Endothelial cell of umbilical vein (primary cell): ENCODE measurements around the gene HDAC4. TPM values are rescaled to one million over a fixed set of nuclear protein-coding genes. Genes with fewer than 3 reads are reported as not detected.

Experiments
- BruUV-seq: library from RNA; stranded (reverse); fragments of 400-500 nt; replicated peaks from 2 replicates; lab custom pipeline; 2021; lab: Mats Ljungman, UMichigan
- CTCF ChIA-PET: fragments of 300-600, 350-600 bp; sonication (Branson Sonifier 250); formaldehyde crosslinking; loops from one replicate; lab custom pipeline; 2021; ENCODE audit warnings: antibody characterized with exemption, inconsistent platforms; lab: Charles Lee
- POLR2A ChIA-PET: fragments of 300-600, 350-600 bp; sonication (Branson Sonifier 250); formaldehyde crosslinking; loops from one replicate; lab custom pipeline; 2021; ENCODE audit warnings: antibody characterized with exemption, inconsistent platforms; lab: Charles Lee
- DNase-seq: peaks from one replicate; pipeline ENCODE4 v3.0.0-alpha.2; 2011; ENCODE audit warnings: low read depth, low spot score
- FAIRE-seq: peaks from 2 replicates; lab custom pipeline; 2011; peaks lifted over from hg19 to GRCh38; lab: Jason Lieb, UNC
- H2AFZ ChIP-seq: 2 replicates; pipeline ENCODE4 v1.6.0; 2012; ENCODE audit warnings: low read depth, low read length, control low read depth, inconsistent platforms
- H3K27ac ChIP-seq: 2 replicates; pipeline ENCODE4 v1.5.1; 2011; ENCODE audit warnings: low read depth, mild to moderate bottlenecking, control low read depth, low read length, moderate library complexity; ENCODE audit not compliant: insufficient read depth
- H3K27me3 ChIP-seq, 2 experiments: 2 replicates each; pipeline versions ENCODE4 v1.6.0 to v1.6.1; 2011; ENCODE audit warnings: low read length in 2 of 2, mixed read lengths in 1 of 2; ENCODE audit not compliant: control insufficient read depth in 2 of 2, insufficient read depth in 2 of 2
- H3K36me3 ChIP-seq, 2 experiments: 2 replicates in 1 of 2; 3 replicates in 1 of 2; pipeline ENCODE4 v1.5.1; 2011; ENCODE audit warnings: low read length in 2 of 2, mild to moderate bottlenecking in 1 of 2, moderate library complexity in 1 of 2; ENCODE audit not compliant: control insufficient read depth in 2 of 2, insufficient read depth in 2 of 2; ENCODE audit errors: extremely low read depth in 1 of 2
- H3K4me1 ChIP-seq: 3 replicates; pipeline ENCODE4 v1.5.1; 2011; ENCODE audit warnings: mild to moderate bottlenecking, low read length; ENCODE audit not compliant: control insufficient read depth, insufficient read depth; ENCODE audit errors: extremely low read depth
- H3K4me2 ChIP-seq: 2 replicates; pipeline ENCODE4 v1.6.1; 2011; ENCODE audit warnings: low read length, control low read depth, mixed read lengths; ENCODE audit not compliant: insufficient read depth
- H3K4me3 ChIP-seq, 3 experiments: fragments of 200-600 bp in 1 of 3; sonication (generic), shearing (Covaris generic) in 1 of 3; replicated peaks in 1 of 3; 2 replicates each; pipeline ENCODE4 v1.5.1; 2011 to 2016; ENCODE audit warnings: control low read depth in 3 of 3, low read length in 3 of 3, mild to moderate bottlenecking in 2 of 3, inconsistent platforms in 1 of 3, low read depth in 1 of 3, moderate library complexity in 1 of 3; ENCODE audit not compliant: insufficient read depth in 1 of 3
- H3K79me2 ChIP-seq: 2 replicates; pipeline ENCODE4 v1.6.0; 2012; ENCODE audit warnings: low read length, inconsistent platforms; ENCODE audit not compliant: control insufficient read depth, insufficient read depth
- H3K9ac ChIP-seq: replicated peaks from 2 replicates; pipeline ENCODE3; 2011; ENCODE audit warnings: low read length, control low read depth; ENCODE audit not compliant: insufficient read depth; ENCODE audit errors: extremely low read depth
- H3K9me1 ChIP-seq: replicated peaks from 3 replicates; pipeline ENCODE4 v1.6.0; 2011; ENCODE audit warnings: mild to moderate bottlenecking, low read length; ENCODE audit not compliant: control insufficient read depth, insufficient read depth; ENCODE audit errors: extremely low read depth
- H3K9me3 ChIP-seq: replicated peaks from 2 replicates; pipeline ENCODE4 v1.5.1; 2012; ENCODE audit warnings: low read length, inconsistent platforms; ENCODE audit not compliant: control insufficient read depth, insufficient read depth
- H4K20me1 ChIP-seq: replicated peaks from 2 replicates; pipeline ENCODE3; 2011; ENCODE audit warnings: mild to moderate bottlenecking, low read length; ENCODE audit not compliant: control insufficient read depth, insufficient read depth; ENCODE audit errors: extremely low read depth
- EZH2 ChIP-seq: IDR thresholded peaks from 2 replicates; pipeline ENCODE4 v1.6.1; 2012; ENCODE audit warnings: borderline replicate concordance, low read depth, mild to moderate bottlenecking, moderate library complexity, low read length, inconsistent platforms; ENCODE audit not compliant: severe bottlenecking
- FOS ChIP-seq: IDR thresholded peaks from 2 replicates; pipeline ENCODE4 v1.6.1; 2011; ENCODE audit warnings: mild to moderate bottlenecking, low read length, moderate library complexity, borderline replicate concordance; ENCODE audit not compliant: insufficient read depth
- GATA2 ChIP-seq: IDR thresholded peaks from 2 replicates; pipeline ENCODE4 v1.7.0; 2011; ENCODE audit warnings: low read depth, mild to moderate bottlenecking, moderate library complexity, mixed read lengths, low read length; ENCODE audit not compliant: insufficient read length, insufficient read depth
- JUN ChIP-seq: IDR thresholded peaks from 2 replicates; pipeline ENCODE4 v1.6.1; 2011; ENCODE audit warnings: borderline replicate concordance, low read depth; ENCODE audit not compliant: insufficient read length, insufficient read depth
- MYC ChIP-seq: IDR thresholded peaks from one replicate; pipeline ENCODE4 v1.6.1; 2011; ENCODE audit warnings: mild to moderate bottlenecking, low read depth, low read length
- POLR2A ChIP-seq: IDR thresholded peaks from 2 replicates; pipeline ENCODE4 v1.6.1; 2012; ENCODE audit warnings: low read depth, mild to moderate bottlenecking, control low read depth, low read length
- POLR2AphosphoS5 ChIP-seq: IDR thresholded peaks from 2 replicates; pipeline ENCODE4 v1.6.1; 2012; ENCODE audit warnings: low read depth, mild to moderate bottlenecking, control low read depth, low read length, moderate library complexity; ENCODE audit not compliant: insufficient read depth
- dilution Hi-C: fragments of 300-500 bp; cut with MboI; formaldehyde crosslinking; loops from one replicate; pipeline ENCODE4 v1.15.0; 2019; ENCODE audit warnings: low sequenced_read_pairs; ENCODE audit not compliant: extremely low pct_ligation_motif_present
- intact Hi-C: fragments of 100-400 bp; cut with micrococcal nuclease; formaldehyde crosslinking; loops from one replicate; pipeline ENCODE4 v1.10.0; 2022
- polyA plus RNA-seq, 4 experiments: library from polyadenylated mRNA; depleted of rRNA in 3 of 4; stranded (reverse) in 3 of 4; unstranded in 1 of 4; fragments of >200 nt; gene quantifications; 2 replicates each; pipeline versions ENCODE4 v1.2.1 to v1.2.3, GENCODE V29; 2011 to 2012; ENCODE audit warnings: missing spikeins in 1 of 4
- total RNA-seq: library from RNA; stranded (reverse); gene quantifications from 2 replicates; pipeline ENCODE4 v1.2.3, GENCODE V29; 2021
- TF ChIP-seq, protein P1 (sequence below): IDR thresholded peaks from 2 replicates; pipeline ENCODE4 v1.6.1; 2011; ENCODE audit not compliant: insufficient read depth, insufficient read length
- TF ChIP-seq, protein P2 (sequence below), 2 donors: IDR thresholded peaks; 1 replicate in 1 of 2; 2 replicates in 1 of 2; pipeline ENCODE4 v1.5.1; 2011; ENCODE audit warnings: low read length in 2 of 2, mild to moderate bottlenecking in 2 of 2, moderate library complexity in 2 of 2, control low read depth in 1 of 2, inconsistent platforms in 1 of 2, low read depth in 1 of 2; ENCODE audit not compliant: insufficient read depth in 1 of 2; ENCODE audit errors: extremely low read depth in 1 of 2

HDAC4 gene
- total and polyA plus RNA-seq, 2 donors (not counting 3 experiments of a cell fraction or from before 2014, with no cell fraction given): 13.4 to 33.0 TPM

DNA sequence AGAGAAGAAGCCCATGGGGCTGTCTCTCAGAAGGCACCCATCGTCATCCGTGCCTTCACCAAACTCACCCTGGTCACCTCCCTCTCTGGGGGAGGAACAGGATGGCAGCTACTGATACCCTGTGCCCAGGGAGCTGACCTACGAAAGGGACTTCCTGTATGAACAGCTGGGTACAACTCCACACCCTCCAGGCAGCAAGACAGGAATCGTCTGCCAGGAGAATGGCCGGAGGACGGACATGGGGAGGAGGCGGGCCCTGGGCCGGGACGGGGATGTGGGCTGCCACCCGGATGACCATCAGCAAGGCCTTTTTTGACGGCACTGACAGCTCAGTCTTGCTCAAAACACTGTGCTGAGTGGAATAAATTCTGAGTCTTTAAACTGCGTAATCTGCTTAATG is 243.6 kb downstream of the HDAC4 start:
- dilution Hi-C loops: no loop called here
- TF ChIP-seq POLR2AphosphoS5 (no peak), MYC (no peak), FOS (no peak), POLR2A (no peak), JUN (no peak), GATA2 (no peak), EZH2 (no peak)
- TF ChIP-seq, protein P1, sequence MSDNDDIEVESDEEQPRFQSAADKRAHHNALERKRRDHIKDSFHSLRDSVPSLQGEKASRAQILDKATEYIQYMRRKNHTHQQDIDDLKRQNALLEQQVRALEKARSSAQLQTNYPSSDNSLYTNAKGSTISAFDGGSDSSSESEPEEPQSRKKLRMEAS: no peak
- TF ChIP-seq, protein P2, sequence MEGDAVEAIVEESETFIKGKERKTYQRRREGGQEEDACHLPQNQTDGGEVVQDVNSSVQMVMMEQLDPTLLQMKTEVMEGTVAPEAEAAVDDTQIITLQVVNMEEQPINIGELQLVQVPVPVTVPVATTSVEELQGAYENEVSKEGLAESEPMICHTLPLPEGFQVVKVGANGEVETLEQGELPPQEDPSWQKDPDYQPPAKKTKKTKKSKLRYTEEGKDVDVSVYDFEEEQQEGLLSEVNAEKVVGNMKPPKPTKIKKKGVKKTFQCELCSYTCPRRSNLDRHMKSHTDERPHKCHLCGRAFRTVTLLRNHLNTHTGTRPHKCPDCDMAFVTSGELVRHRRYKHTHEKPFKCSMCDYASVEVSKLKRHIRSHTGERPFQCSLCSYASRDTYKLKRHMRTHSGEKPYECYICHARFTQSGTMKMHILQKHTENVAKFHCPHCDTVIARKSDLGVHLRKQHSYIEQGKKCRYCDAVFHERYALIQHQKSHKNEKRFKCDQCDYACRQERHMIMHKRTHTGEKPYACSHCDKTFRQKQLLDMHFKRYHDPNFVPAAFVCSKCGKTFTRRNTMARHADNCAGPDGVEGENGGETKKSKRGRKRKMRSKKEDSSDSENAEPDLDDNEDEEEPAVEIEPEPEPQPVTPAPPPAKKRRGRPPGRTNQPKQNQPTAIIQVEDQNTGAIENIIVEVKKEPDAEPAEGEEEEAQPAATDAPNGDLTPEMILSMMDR (IDR thresholded peaks at IDR 0.05; ENCODE audit: extremely low read depth in 1 of 2, insufficient read depth in 1 of 2, low read depth in 1 of 2, low read length in 2 of 2): no peak

More for the DNA sequence above, 243.6 kb downstream of the HDAC4 start:
- POLR2A ChIA-PET: no interaction called here
- Histone ChIP-seq H3K27me3 (no peaks in the 10 kb centered on the region), H4K20me1 (no peaks in the 10 kb centered on the region), H3K36me3 (peaks cover 0 to 8% of the 10 kb centered on the region in 2 experiments), H3K4me3 (no peak overlapping the region), H3K4me2 (no peak overlapping the region), H3K27ac (no peak overlapping the region), H3K9me3 (no peaks in the 10 kb centered on the region), H3K79me2 (no peaks in the 10 kb centered on the region), H3K9ac (no peak overlapping the region), H3K4me1 (no peaks in the 10 kb centered on the region), H2AFZ (no peak overlapping the region), H3K9me1 (no peaks in the 10 kb centered on the region)
- BruUV-seq: no TSS peak
- CTCF ChIA-PET: interaction anchor here (1.0 kb wide), 1 partner anchor 13 kb away, joined by 4 read pairs; no protein-coding TSS in a partner anchor
- FAIRE-seq (no peak), DNase-seq (no peak)
- intact Hi-C loops: no loop called here
